ENCODE measurements around the gene EXOC4.

- TF ChIP-seq POLR2A (IDR thresholded peaks at IDR 0.05; ENCODE audit: low read length) (no peak), GATA1 (IDR thresholded peaks at IDR 0.05; ENCODE audit: low read depth, low read length) (no peak)
Measured at GRCh38 chr7:133582766-133583523, 330.1 kb downstream of the EXOC4 start.

Measured in erythroblast (primary cell).